Posterior vena cava (tissue), 2 donors: ENCODE measurements around the gene RNF17. TPM values are rescaled to one million over a fixed set of nuclear protein-coding genes. Genes with fewer than 3 reads are reported as not detected.

Experiments used
- DNase-seq: peaks from one replicate; pipeline ENCODE4 v3.0.0-alpha.2; 2020; ENCODE audit warnings: low spot score
- intact Hi-C, 2 donors: fragments of 100-400 bp; cut with DNase I; formaldehyde crosslinking; loops; one replicate each; pipeline versions ENCODE4 v1.14.1 to v1.14.2; 2022 to 2023
- total RNA-seq, 2 donors: library from RNA; stranded (reverse); fragmentation: NEBNext Ultra II Directional; extraction: Animal tissue kit (Norgen Biotek cat#: 25700); gene quantifications; one replicate each; pipeline ENCODE4 v1.2.1, GENCODE V29; 2021
- donor health status: DM: yes; HTN: yes; CAD: no.
- donor health status: DM: yes; HTN: yes; CAD: no.

The RNF17 gene
- total RNA-seq, 2 donors from 2014 or later, result 0.14 TPM; not detected in 1

GRCh38 chr13:24887759-24888158 lies 123.8 kb downstream of the RNF17 start:
- no peak for DNase-seq
- intact Hi-C loops, result no loop called here

DNA sequence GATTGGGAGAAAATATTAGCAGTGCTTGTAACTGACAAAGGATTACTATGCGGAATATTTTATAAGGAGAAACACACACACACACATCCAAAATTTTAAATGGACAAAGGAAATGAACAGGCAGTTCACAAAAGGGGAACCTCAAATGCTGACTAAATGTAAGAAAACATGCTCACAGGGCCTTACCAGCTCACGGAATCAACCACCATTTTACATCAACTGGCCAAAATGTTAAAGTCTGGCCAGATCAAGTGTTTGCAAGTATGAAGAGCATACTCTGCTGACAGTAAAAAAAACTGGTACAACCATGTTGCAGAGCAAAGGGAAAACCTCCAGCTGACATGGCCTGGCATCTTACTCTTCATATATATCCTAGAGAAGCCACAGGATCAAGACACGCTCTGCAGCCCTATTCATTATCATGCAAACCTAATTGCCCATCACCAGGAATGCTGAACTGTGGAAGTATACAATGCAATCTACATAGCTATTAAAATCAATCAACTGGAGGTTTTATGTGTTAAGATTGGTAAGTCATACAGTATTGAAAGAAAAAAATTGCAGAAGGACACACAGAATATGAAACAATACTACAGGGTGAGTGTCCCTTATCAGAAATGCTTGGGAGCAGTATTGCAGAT lies 124.4 kb downstream of the RNF17 start:
- DNase-seq, result no peak
- intact Hi-C loops, result no loop called here

DNA sequence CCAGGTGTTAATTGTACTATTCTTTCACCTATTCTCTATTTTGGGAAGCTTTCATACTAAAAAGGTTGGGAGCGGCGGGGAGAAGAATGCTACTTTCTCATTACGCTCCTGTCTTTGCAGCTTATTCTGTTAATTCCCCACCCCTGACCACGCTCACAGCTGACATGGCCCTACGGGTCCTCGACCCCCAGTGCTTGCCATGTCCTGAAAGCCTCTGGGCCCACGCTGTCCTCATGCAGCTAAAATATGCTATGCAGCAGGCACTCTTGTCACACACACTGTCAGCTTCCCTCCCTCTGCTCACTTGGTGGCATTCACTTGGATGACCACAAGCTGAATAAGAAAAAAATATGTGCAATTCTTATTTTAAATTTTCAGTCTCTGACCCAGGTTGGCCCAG lies 126.3 kb downstream of the RNF17 start:
- intact Hi-C loops, result no loop called here
- DNase-seq, result no peak

DNA sequence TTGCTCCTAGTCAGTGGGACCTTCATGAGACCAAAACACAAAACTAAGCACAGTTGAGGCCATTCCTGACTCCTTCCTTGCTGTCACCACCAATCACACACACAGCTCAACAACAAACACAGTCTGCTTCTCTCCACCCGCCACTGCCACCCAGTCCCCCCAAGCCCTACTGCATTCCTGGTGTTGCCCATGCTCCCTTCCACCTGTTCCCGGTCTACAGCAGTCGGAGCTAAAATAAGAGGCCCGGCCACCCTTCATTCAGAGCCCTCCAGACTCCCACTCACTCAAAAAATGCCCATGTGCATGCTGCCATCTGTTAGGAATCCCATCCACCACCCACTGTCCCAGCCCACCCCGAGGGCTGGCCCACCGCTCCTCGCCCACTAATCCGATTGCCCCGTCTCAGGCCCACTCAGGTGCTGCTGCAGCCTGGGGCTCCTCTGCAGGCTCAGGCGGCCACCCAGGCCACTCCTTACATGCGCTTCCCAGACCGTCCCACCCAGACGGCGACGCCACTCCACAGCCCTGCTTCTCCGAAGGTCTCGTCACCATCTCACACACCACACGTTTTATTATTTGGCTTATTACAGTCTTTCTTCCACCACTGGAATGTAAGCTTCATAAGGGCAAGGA lies 127.6 kb downstream of the RNF17 start:
- DNase-seq, result no peak
- intact Hi-C loops, result no loop called here

GRCh38 chr13:24892829-24893228 lies 128.9 kb downstream of the RNF17 start:
- DNase-seq, result no peak

DNA sequence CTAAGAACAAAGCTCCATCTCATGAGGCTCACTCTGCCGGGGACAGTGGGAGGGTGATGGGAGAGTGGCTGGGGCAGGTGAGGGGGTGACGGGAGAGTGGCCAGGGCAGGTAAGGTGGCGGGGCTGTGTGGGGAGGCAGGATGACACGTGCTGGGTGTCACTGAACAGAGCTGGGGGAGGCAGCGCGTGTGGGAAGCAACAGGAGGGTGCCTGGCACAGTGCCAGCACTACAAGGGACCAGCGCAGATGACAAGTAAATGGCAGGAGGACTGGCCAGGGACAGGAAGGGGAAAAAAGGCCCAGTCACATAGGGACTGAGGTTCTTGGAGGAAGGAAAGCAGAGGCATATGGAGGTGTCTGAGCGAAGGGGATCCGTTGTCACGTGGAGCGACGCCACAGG lies 129.9 kb downstream of the RNF17 start:
- intact Hi-C loops, result no loop called here
- no peak for DNase-seq

More at GRCh38 chr13:24892829-24893228, 128.9 kb downstream of the RNF17 start:
- intact Hi-C loops, result no loop called here

DNA sequence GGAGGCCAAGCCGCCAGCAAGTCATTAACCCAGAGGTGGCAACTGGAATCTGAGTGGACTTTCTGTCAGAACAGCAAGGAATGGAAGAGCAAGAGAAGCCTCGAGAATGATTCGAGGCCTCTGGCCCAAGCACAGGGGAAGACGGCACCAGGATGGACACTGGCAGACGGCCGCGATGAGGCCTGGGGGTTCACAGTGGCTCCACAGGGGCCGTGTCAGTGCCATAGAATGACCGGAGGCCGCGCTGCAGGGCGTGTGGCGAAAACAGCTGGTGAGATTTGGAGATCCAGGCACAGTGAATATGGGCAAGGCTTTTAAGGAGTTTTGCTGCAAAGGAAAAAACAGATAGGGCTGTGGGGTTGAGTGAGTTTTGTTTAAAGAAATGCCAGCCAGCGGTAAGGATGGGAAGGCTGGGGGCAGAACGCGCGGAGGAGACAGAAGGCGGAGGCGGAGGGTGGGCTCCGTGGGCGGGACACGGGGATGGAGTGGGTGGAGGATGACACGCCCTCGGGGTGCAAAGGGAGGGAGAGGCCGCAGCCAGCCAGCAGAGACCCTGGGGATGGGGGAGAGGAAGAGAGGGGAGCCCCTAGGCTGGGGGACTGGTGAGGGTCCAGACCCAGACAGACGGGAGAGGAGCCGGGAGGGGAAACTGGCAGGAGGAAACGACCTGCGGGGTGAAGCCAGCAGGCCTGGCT lies 130.5 kb downstream of the RNF17 start:
- peak; percentile 58 for DNase-seq
- intact Hi-C loops, result no loop called here

GRCh38 chr13:24894972-24895300 lies 131.0 kb downstream of the RNF17 start:
- intact Hi-C loops, result no loop called here

DNA sequence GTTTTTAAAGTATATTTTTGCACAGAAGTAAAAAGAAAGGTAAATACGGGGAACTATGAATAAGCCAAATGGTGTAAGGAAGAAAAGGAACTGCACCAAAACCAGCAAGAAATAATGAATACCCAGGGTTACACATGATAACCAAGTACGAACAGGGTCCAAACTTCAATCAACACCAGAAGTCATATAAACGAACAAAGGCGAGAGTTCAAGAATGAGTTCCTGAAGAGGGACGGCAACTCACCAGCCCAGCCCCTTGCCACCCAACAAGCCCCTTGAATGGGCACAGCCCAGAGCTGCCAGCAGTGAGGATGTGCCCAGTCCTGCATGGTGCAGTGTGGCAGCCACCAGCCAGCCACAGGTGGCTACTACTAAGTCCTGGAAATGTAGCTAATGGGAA lies 132.1 kb downstream of the RNF17 start:
- DNase-seq, result no peak
- intact Hi-C loops, result no loop called here

More at GRCh38 chr13:24894972-24895300, 131.0 kb downstream of the RNF17 start:
- no peak for DNase-seq

DNA sequence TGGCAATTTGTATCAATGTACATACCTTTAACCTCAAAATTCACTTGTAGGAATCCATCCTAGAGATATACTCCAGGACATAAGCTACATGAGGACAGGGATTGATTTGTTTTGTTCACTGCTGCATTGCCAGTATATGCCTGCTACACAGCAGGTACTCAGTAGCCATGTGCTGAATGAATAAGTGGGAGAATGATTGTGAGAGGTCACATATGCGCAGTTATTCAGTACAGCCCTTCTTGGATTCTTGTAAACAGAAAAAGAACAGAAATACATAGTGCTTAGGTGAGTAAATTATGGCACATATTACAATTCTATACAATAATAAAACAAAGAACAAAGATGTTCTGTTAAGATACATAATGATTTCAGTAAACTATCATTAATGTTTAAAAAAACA lies 133.3 kb downstream of the RNF17 start:
- intact Hi-C loops, result no loop called here
- no peak for DNase-seq

DNA sequence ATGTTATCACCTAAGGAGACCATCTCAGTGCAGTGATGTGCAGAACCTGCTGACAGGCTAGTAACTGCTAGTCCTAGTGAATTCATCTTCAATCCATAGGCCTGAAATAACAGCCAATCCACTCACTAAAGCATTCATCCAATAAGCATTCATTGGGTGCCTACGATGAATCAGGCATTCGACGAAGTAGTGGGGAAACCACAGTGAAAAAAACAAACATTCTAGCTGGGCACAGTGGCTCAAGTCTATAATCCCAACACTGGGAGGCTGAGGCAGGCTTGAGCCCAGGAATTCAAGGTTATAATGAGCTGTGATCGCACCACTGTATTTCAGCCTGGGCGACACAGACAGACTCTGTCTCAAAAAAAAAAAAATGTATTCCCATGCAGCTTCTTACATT lies 135.6 kb downstream of the RNF17 start:
- no peak for DNase-seq
- intact Hi-C loops, result no loop called here

DNA sequence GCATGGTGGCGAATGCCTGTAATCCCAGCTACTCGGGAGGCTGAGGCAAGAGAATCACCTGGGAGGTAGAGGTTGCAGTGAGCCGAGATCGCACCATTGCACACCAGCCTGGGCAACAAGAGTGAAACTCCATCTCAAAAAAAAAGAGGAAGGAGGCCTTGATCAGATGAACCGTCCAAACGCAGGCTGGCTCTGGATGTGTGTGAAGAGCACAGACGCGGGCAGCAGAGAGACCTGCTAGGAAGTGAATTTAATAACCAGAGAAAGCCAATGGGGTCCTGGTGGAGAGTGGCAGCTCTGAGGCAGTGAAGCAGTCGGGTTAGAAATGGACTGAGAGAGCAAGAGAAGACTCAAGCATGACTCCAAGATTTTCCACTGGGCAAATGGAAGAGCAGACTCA lies 136.5 kb downstream of the RNF17 start:
- intact Hi-C loops, result no loop called here
- DNase-seq, result no peak

GRCh38 chr13:24905242-24905641 lies 141.3 kb downstream of the RNF17 start:
- intact Hi-C loops, result no loop called here
- DNase-seq, result no peak

GRCh38 chr13:24906268-24906667 lies 142.3 kb downstream of the RNF17 start:
- intact Hi-C loops, result no loop called here
- no peak for DNase-seq

DNA sequence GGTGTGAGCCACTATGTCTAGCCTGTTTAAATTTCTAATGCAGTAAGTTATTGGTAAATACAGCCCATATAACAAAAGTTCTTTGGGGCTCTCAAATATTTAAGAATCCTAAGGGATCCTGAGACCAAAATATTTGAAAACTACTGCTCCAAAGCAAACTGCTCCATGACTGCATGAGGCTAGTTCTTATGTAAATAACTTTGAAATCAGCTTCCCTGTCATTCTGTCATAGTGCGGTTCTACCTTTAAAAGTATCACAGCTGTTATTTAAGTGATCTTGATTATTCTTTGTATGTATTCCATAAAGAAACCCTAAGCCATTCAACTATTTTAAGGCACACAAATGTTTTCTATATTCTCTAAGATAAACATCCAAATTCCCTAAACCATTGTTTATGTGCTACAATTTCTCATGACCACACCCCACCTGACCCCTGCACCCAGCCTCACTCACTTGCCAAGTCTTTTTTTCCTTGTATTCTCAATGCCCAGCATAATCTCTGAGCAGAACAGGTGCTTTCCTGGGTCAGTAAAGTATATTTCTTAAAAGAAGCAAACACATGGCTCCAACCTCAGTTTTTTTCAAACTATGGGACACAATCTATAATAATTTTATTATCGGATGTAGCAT lies 146.6 kb downstream of the RNF17 start:
- intact Hi-C loops, result no loop called here
- no peak for DNase-seq

DNA sequence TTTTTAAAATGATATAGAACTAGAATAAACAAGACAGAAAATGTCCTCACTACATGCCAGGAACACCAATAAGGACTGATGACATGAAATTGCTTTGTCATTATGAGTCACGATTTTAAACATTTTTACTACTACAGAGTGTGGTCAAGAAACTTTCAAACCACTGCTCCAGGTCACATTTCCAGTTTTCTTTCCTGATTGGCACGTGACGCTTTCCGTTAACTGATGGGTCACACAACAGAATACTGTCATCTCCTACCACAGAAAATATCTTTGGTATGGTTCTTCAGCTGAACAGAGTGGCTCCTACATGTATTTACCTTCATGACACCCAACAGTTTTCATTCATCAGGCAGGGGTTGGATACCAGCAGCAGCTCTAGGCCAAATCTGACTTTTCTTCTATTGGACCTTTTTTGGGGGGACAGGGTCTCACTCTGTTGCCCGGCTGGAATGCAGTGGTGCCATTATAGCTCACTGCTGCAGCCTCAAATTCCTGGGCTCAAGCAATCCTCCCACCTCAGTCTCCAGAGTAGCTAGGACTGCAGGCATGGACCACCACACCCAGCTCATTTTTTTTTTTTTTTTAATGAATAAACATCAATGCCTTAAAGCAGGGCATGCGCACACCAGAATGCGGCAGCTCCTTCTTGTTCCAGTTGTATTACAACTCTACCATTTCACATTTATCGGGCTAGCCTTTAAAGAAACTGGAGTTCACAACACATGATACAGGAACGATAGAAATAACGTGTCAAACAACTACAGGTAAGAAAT lies 147.4 kb downstream of the RNF17 start:
- no peak for DNase-seq
- intact Hi-C loops, result no loop called here

DNA sequence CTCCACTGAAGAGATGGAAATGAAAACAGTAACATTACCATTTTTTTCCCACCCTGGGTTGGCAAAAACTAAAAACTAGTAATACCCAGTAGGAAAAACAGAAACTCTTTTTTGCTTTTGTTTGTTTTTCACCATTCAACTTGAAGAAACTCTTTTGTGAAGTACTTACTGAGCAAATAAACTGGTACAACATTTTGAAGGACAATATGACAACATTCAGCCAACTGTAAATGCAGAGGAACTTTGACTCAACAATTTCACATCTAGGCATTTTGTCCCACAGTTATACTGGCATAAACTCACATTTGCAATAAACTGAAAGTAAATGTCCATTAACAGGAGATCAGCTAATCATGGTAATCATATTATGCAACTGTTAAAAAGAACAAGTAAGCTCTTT lies 152.5 kb downstream of the RNF17 start:
- intact Hi-C loops, result no loop called here
- DNase-seq, result no peak

- intact Hi-C loops, result no loop called here
- DNase-seq, result no peak
These were observed 157.0 kb downstream of the RNF17 start for GRCh38 chr13:24921003-24921402.

GRCh38 chr13:24921881-24922280 lies 157.9 kb downstream of the RNF17 start:
- no peak for DNase-seq
- intact Hi-C loops, result no loop called here

DNA sequence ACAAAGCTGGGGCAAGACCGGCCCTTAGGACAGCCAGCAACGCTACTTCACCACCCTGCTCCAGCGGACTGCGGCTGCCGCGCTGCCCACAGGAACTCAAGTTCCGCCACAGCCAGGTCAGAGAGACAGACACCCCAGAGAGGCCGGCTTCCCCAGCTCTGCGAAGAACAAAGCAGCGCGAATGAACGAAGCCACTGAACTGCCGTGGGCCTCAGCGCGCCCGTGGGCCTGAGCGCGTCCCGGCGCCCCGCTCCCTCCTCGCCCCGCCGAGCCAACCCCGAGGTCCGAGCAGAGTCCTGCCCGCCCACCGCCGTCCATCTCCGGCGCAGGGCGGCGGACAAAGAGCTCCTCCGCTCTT lies 158.4 kb downstream of the RNF17 start:
- no peak for DNase-seq
- intact Hi-C loops, result no loop called here
